Neural crest cell (in vitro differentiated cells): ENCODE measurements around the gene KIF26B. TPM values are rescaled to one million over a fixed set of nuclear protein-coding genes. Genes with fewer than 3 reads are reported as not detected.

Source experiments
- DNase-seq: peaks from one replicate; pipeline ENCODE4 v3.0.0; 2021; ENCODE audit warnings: low read depth, mixed read lengths, low spot score
- H3K27ac Mint-ChIP-seq: one replicate; pipeline ENCODE4 v1.8.0; 2021; ENCODE audit warnings: mild to moderate bottlenecking, mixed read lengths; ENCODE audit not compliant: unreplicated experiment
- H3K27me3 Mint-ChIP-seq: 2 replicates; pipeline ENCODE4 v1.8.0; 2021; ENCODE audit warnings: low read depth, mild to moderate bottlenecking, mixed read lengths
- H3K36me3 Mint-ChIP-seq: 2 replicates; pipeline ENCODE4 v1.8.0; 2021; ENCODE audit warnings: low read depth, mild to moderate bottlenecking, mixed read lengths
- H3K4me1 Mint-ChIP-seq: 2 replicates; pipeline ENCODE4 v1.8.0; 2021; ENCODE audit warnings: mixed read lengths
- H3K4me3 Mint-ChIP-seq: one replicate; pipeline ENCODE4 v1.8.0; 2021; ENCODE audit warnings: mild to moderate bottlenecking, mixed read lengths
- H3K9me3 Mint-ChIP-seq: 2 replicates; pipeline ENCODE4 v1.8.0; 2021; ENCODE audit warnings: mixed read lengths
- total RNA-seq: library from RNA; stranded (reverse); gene quantifications from 2 replicates; pipeline ENCODE4 v1.2.1, GENCODE V29; 2021
- TF ChIP-seq, protein P1 (sequence below): fragments of 200-600 bp; sonication (generic); conservative IDR thresholded peaks from 2 replicates; pipeline ENCODE4 v1.5.0; 2021; ENCODE audit warnings: antibody characterized with exemption, mild to moderate bottlenecking

KIF26B gene
- total RNA-seq, 1 donor from 2014 or later, result 6.2 TPM

DNA sequence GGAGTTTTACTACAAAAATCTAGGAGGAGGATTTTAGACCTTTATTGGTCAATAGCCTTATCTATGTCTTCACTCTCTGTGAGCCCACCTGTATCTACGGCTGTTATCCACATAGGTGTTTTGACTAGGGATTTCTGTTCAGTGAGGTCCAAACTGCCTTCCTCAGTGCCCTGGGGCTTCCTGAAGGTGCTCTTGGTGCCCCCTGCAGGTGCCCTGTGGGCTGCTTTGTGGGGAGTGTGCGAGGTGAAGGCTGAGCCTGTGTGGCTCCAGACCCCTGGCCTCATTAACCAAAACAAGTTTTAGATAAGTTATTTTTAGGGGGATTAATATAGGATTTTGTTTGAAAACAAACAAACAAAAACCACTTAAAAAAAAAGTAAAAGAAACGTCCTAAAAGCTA, 122.5 kb downstream of the KIF26B start:
- TF ChIP-seq, protein P1, sequence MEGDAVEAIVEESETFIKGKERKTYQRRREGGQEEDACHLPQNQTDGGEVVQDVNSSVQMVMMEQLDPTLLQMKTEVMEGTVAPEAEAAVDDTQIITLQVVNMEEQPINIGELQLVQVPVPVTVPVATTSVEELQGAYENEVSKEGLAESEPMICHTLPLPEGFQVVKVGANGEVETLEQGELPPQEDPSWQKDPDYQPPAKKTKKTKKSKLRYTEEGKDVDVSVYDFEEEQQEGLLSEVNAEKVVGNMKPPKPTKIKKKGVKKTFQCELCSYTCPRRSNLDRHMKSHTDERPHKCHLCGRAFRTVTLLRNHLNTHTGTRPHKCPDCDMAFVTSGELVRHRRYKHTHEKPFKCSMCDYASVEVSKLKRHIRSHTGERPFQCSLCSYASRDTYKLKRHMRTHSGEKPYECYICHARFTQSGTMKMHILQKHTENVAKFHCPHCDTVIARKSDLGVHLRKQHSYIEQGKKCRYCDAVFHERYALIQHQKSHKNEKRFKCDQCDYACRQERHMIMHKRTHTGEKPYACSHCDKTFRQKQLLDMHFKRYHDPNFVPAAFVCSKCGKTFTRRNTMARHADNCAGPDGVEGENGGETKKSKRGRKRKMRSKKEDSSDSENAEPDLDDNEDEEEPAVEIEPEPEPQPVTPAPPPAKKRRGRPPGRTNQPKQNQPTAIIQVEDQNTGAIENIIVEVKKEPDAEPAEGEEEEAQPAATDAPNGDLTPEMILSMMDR, result peak; percentile 25
- Mint-ChIP-seq H3K27ac (no peak overlapping the region), H3K9me3 (peaks cover 1% of the 10 kb centered on the region), H3K4me1 (peaks cover 7% of the 10 kb centered on the region), H3K4me3 (no peak overlapping the region), H3K36me3 (no peaks in the 10 kb centered on the region), H3K27me3 (no peaks in the 10 kb centered on the region)
- no peak for DNase-seq

DNA sequence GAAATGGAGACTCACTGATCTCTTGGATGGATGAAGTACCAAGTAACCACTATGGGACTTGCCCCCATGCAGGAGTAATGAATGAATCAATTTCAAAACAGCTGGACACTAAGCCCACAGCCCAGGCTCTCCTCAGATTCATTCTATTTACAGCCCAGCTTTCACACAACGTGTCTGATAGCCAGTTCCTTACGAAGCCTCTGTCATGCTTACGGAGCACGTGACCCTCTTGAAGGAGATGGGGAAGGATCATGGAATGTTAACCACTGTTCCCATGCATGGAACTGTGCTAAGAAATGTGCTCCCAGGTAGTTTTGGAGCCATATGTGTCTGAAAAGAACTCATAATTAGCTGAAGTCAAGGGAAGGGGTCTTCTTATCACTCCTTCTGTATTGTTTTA, 124.1 kb downstream of the KIF26B start:
- Mint-ChIP-seq H3K9me3 (peaks cover 9% of the 10 kb centered on the region), H3K27ac (peak overlapping the region; percentile 8), H3K27me3 (no peaks in the 10 kb centered on the region), H3K4me1 (peaks cover 7% of the 10 kb centered on the region), H3K36me3 (peaks cover 6% of the 10 kb centered on the region), H3K4me3 (no peak overlapping the region)
- TF ChIP-seq, protein P1, result no peak
- no peak for DNase-seq

DNA sequence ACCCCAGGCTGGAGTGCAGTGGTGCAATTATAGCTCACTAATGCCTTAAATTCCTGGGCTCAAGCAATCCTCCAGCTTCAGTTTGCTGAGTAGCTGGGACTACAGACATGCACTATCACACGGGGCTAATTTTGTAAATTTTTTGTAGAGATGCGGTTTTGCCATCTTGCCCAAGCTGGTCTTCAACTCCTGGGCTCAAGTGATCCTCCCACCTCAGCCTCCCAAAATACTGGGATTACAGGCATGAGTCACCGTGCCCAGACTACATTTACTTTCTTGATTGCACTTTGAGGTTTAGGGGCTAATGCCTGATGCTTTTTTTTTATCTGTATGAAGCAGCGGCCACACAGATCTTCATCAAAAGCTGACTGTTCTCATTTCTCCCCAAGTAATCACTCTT, 124.6 kb downstream of the KIF26B start:
- no peak for DNase-seq
- Mint-ChIP-seq H3K9me3 (peaks cover 9% of the 10 kb centered on the region), H3K36me3 (peaks cover 6% of the 10 kb centered on the region), H3K27ac (no peak overlapping the region), H3K4me1 (peaks cover 7% of the 10 kb centered on the region), H3K27me3 (no peaks in the 10 kb centered on the region), H3K4me3 (no peak overlapping the region)
- TF ChIP-seq, protein P1, result no peak

DNA sequence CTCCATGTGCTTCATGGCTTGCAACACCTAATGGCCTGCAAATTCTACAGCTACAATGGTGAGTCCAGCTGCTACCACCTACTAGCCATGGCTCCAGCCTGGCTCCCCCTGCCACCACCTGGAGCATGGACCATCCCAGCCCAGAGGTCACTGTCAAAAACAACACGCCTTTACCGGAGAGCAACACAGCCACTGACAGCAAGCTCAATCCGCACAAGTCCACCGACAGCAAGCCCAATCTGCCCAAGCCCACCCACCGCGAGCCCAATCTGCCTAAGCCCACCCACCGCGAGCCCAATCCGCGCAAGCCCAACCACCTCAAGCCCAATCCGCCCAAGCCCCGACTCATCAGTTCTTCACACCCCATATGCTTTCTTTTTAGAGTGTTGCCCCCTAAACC, 128.2 kb downstream of the KIF26B start:
- no peaks in the 10 kb centered on the region for H3K4me1 Mint-ChIP-seq
- TF ChIP-seq, protein P1, result no peak
- no peaks in the 10 kb centered on the region for H3K27me3 Mint-ChIP-seq
- H3K9me3 Mint-ChIP-seq, result peaks cover 9% of the 10 kb centered on the region
- no peak overlapping the region for H3K27ac Mint-ChIP-seq
- no peak overlapping the region for H3K4me3 Mint-ChIP-seq
- H3K36me3 Mint-ChIP-seq, result peaks cover 6% of the 10 kb centered on the region
- DNase-seq, result no peak

DNA sequence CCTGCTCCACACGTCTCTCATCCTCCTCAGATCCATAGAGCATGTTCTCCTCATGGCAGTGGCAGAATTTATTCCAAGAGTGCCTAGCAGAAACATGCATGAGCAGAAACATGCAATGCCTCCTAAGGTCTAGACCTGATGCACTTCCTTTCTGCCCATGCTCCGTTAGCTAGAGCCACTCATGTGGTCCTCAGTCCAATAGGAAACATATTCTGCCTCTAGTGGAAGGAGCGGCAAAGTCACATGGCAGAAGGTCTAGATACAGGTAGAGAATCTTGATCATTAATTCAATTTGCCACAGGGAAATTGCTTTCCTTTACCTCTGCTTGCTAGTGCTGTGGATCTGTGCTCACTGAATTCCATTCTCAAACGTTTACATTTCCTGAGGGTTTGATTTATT, 130.4 kb downstream of the KIF26B start:
- Mint-ChIP-seq H3K36me3 (peaks cover 6% of the 10 kb centered on the region), H3K27ac (peak overlapping the region; percentile 67), H3K4me1 (peaks cover 21% of the 10 kb centered on the region), H3K9me3 (peaks cover 9% of the 10 kb centered on the region), H3K27me3 (no peaks in the 10 kb centered on the region), H3K4me3 (no peak overlapping the region)
- DNase-seq, result no peak
- TF ChIP-seq, protein P1, result no peak

DNA sequence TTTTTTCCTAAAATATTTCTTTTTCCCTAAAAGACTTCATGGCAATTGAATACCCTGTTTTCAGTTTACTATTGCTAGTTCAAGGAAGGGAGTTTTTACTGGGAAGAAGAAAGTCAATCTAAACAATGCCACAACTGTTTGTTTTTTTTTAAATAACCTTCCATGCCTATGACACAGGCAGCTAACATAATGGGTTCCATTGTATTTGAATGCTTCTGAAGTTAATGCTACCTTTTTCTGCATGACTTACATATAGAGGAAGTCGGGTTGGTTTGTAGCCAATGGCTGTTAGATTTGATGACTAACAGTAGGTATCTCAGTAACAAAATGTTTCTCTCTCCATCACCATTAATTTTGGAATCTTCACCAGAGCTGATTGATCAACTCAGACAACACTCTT, 134.0 kb downstream of the KIF26B start:
- Mint-ChIP-seq H3K27ac (no peak overlapping the region), H3K4me3 (no peak overlapping the region), H3K27me3 (no peaks in the 10 kb centered on the region), H3K36me3 (no peaks in the 10 kb centered on the region), H3K4me1 (peaks cover 36% of the 10 kb centered on the region), H3K9me3 (no peaks in the 10 kb centered on the region)
- TF ChIP-seq, protein P1, result no peak
- no peak for DNase-seq
